ENCODE results near the gene BRD1. TPM values are rescaled to one million over a fixed set of nuclear protein-coding genes. Genes with fewer than 3 reads are reported as not detected.

The BRD1 gene
- total and polyA plus RNA-seq, 2 experiments from 2014 or later: 12.3 to 33.8 TPM

- peaks cover 6% of the 10 kb centered on the region for H3K36me3 Mint-ChIP-seq (ENCODE audit: low read depth)
- Histone ChIP-seq H3K9me2 (ENCODE audit: insufficient read depth) (no peaks in the 10 kb centered on the region), H3K27ac (ENCODE audit: low read depth) (no peak overlapping the region), H3K4me2 (no peak overlapping the region), H3F3A (replicated peaks; ENCODE audit: low read depth) (no peaks in the 10 kb centered on the region), H3K36me3 (ENCODE audit: insufficient read depth) (no peaks in the 10 kb centered on the region; the same call in 1 of the 2 replicates), H2AFZ (no peak overlapping the region), H3K4me1 (ENCODE audit: insufficient read depth) (no peaks in the 10 kb centered on the region), H3K4me3 (no peak overlapping the region), H3K79me2 (replicated peaks; ENCODE audit: insufficient read depth) (no peaks in the 10 kb centered on the region), H4K20me1 (replicated peaks; ENCODE audit: insufficient read depth) (no peaks in the 10 kb centered on the region), H3K27me3 (ENCODE audit: insufficient read depth) (no peaks in the 10 kb centered on the region)
- peaks cover 9% of the 10 kb centered on the region for H3K27me3 Mint-ChIP-seq (ENCODE audit: insufficient read depth, low read depth, poor library complexity)
- H3K9me3 Mint-ChIP-seq: peaks cover 14% of the 10 kb centered on the region
- peaks cover under 1% of the 10 kb centered on the region; the same call in 2 of the 3 replicates for H3K4me1 Mint-ChIP-seq
- ATAC-seq (no peak), DNase-seq (ENCODE audit: low spot score) (no peak)
- H3K27ac Mint-ChIP-seq: no peak overlapping the region
- no peak for TF ChIP-seq REST (IDR thresholded peaks at IDR 0.05; ENCODE audit: unreplicated experiment)
- TF ChIP-seq ZNF462 (CRISPR knock-in tag; IDR thresholded peaks at IDR 0.05): no peak
- TF ChIP-seq CREB1 (CRISPR knock-in tag; IDR thresholded peaks at IDR 0.05; ENCODE audit: low read depth): no peak
- TF ChIP-seq ZNF331 (CRISPR knock-in tag; IDR thresholded peaks at IDR 0.05; ENCODE audit: low read depth): no peak
- no peak for TF ChIP-seq NANOG (IDR thresholded peaks at IDR 0.05; ENCODE audit: borderline replicate concordance)
- TF ChIP-seq, protein P1, sequence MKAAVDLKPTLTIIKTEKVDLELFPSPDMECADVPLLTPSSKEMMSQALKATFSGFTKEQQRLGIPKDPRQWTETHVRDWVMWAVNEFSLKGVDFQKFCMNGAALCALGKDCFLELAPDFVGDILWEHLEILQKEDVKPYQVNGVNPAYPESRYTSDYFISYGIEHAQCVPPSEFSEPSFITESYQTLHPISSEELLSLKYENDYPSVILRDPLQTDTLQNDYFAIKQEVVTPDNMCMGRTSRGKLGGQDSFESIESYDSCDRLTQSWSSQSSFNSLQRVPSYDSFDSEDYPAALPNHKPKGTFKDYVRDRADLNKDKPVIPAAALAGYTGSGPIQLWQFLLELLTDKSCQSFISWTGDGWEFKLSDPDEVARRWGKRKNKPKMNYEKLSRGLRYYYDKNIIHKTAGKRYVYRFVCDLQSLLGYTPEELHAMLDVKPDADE (IDR thresholded peaks at IDR 0.05): no peak
- no peak for TF ChIP-seq ZNF114 (CRISPR knock-in tag; IDR thresholded peaks at IDR 0.05)
- TF ChIP-seq JUNB (IDR thresholded peaks at IDR 0.05; ENCODE audit: unreplicated experiment): no peak
- TF ChIP-seq EZH2 (IDR thresholded peaks at IDR 0.05; ENCODE audit: low read depth, unreplicated experiment): no peak
- TF ChIP-seq POLR2AphosphoS5 (IDR thresholded peaks at IDR 0.05; ENCODE audit: low read depth): no peak
- no peak for TF ChIP-seq EZH2phosphoT487 (IDR thresholded peaks at IDR 0.05; ENCODE audit: unreplicated experiment)
- no peak for TF ChIP-seq CTCF (conservative IDR thresholded peaks at IDR 0.05; ENCODE audit: low read depth in 2 of 2)
- no peak for TF ChIP-seq STAT1 (IDR thresholded peaks at IDR 0.05; ENCODE audit: unreplicated experiment)
- no peak overlapping the region for H3K4me3 Mint-ChIP-seq
Observed at GRCh38 chr22:49763138-49763537, 64.5 kb downstream of the BRD1 start.

Measured in GM23338 (cell line).